Measurements from ENCODE around the gene TRPC4. TPM values are rescaled to one million over a fixed set of nuclear protein-coding genes. Genes with fewer than 3 reads are reported as not detected.

The TRPC4 gene
- total RNA-seq, 1 experiment from 2014 or later: 0.26 TPM

DNA sequence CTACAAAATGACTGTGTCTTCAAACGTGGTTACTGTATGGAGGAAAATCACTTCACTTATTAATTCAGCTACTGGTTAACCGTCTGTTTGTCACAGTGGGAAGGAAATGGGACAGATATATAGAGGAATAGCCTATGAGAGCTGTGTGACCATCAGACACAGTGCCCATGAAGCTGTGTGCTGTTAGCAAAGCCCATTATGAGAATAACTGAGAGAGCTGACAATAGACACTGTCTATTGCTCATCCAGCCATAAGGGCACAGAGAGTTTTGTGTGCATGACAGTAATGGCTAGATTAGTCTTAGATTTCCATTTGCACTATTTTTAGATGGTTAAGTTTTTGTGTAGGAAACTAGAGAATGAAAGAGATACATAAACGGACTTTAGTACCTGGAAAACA, 206.9 kb downstream of the TRPC4 start:
- DNase-seq (ENCODE audit: low read depth): no peak

DNA sequence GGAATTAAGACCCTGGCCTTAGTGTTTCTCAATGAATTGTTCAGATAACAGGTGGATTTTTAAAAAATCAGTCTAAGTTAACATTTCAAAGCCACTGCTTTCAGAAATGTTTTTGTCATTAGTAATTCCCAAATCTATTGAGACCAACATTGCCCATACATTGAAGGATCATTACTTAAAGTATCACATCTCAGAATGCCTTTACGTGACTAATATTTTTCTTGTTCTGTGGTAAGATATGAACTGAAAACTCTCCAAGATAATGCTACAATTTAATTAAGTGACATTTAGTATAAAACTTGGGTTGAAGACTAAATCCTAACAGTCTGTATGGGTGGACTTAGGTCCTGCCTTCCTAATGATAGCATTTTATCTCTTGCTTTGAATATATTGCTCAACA, 211.6 kb downstream of the TRPC4 start:
- no peak for DNase-seq (ENCODE audit: low read depth)

DNA sequence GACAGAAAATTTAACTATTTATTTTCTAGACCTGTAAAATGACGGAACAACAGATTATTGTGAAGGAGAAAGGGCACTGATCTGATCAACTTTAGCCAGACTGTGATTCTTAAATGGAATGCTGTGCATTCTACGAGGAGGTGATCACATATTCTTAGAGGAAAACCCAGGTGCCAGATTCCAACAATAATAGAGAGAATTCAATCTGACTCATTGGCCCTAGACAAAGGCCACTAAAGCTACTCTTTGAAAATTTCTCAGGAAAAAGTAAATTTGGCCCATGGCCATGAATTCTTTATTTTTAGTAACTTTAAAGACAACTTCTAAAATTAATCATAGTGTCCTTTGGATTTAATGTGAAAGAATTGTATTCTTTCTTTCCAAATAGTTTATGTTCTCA, 212.4 kb downstream of the TRPC4 start:
- DNase-seq (ENCODE audit: low read depth): peak; percentile 82

DNA sequence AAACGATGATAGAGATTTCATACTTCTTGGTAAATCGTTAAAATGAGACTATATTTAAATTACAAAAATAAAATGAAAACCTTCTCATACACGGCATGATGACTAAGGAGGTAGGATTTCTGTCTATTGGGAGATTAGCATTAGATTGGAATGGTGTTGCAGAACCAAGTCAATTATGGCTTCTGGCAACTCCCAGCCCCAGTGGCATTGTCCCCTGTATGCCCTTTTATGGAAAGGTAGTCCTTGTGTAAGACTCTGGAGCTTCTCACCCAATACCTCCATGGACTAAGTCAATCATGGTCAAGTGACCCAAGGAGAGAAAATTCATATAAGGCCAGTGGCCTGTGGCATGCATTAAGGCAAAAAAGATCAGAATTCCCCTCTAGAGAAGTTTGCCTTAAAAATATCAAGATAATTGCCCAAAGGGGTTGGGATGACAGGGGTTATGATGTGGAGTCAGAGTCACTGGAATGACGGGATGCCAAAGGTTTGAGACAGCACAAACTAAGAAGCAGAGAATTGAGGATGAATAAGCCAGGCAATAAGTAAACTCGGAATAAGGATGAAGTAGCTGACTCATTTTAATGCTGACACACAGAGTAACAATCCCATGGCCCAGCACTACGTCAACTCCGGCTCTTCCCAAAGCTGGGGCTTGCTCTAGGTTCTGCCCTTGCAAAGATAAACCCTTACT, 213.2 kb downstream of the TRPC4 start:
- DNase-seq (ENCODE audit: low read depth): peak; percentile 98

DNA sequence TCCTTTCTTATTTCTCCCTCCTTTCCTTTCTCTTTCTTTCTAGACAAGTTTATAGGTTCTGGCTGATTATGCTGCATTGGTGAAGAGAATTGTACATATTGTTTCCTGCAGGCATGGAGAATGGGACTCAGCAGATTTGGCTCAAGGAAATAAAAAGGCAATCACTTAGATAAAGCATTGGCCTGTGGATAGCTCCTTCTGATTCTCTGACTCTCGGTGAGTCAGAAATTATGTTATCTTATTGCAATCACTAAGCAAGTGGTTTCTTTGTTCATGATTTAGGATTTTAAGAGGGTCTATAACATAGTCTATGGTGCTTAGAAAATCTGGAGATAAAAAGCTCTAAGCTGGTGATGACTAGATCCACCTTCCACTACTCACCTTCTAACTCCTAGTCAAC, 217.0 kb downstream of the TRPC4 start:
- peak; percentile 1 for DNase-seq (ENCODE audit: low read depth)

DNA sequence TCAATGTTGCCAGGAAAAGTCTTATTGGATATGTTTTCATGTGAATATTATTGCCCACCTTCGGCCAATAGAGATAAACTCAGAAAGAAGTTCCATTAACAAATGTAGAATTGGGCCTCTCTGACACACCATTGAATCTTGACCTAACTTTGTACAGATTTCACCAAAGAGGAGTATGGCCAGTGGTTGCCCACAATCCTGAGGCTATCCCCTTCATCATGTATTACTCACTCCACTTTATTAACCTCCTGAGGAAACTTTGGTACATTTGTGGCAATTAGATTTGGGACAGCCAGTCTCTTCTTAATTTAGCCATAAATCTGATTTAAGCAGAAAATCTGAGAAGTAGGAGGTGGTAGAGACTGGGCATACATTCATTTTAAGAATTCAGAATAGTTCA, 217.7 kb downstream of the TRPC4 start:
- peak; percentile 10 for DNase-seq (ENCODE audit: low read depth)

DNA sequence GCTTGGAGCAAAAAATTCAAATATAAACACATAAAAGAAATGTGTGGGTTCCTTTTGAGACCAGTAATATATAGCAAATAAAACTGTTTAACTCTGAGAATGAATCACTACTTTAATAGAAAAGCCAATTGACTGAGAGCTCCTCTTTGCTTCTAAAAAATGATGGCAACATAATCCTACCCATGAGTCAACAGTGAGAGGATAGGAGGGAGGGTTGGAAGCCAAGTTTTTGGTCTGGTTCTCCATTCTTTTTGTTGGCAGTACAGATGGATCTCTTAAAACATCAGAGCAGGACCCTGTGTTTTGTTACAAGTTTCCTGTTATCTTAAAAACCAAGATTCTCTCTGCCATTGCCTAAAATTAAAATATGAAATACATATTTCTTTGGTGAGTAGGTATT, 221.0 kb downstream of the TRPC4 start:
- DNase-seq (ENCODE audit: low read depth): peak; percentile 10

DNA sequence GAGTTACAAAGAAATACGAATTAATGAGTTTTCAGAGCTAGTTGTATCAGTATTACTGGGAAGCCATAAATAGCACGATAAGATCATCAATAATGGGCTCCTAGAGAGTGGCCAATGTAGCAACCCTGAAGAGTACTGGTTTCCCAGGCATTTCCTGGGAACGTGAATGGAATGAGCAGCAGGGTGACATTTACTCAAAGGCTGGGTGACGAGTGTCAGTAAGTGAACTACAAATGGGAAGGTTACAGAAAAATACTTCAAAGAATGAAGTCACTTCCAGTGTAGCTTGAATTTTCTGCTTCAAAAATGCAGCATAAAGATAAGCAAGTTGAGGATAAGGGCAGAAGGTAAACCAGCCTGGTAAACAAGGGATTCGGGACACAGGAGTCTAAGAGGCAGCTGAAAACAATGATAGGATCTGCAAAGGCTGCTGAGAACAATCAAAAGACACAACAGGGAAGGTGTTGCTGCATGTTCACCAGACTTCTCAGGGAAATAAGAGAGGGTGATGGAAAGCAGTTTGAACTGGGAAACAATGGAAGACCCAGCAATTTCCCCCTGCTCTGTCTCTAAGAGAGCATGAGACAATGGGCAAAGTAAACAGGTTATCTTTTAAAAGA, 222.4 kb downstream of the TRPC4 start:
- no peak for DNase-seq (ENCODE audit: low read depth)

DNA sequence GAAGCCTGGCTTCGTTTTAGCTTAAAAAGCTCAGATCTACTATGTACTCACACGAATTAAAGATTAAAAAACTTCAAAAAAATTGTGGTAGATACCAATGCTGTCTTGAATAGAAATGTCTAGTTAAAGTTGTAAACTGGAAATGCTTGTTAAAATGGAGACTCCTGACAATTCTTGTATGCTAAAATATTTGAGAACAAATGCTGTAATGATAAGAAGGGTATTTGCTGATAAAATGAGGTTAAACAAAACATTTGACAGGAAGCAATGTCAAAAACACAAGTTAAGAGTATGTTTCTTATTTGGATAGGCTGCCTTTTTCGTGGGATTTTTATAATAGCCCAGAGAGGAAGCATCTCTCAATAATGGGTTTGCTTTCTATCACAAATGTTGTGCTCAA, 223.0 kb downstream of the TRPC4 start:
- DNase-seq (ENCODE audit: low read depth): no peak

DNA sequence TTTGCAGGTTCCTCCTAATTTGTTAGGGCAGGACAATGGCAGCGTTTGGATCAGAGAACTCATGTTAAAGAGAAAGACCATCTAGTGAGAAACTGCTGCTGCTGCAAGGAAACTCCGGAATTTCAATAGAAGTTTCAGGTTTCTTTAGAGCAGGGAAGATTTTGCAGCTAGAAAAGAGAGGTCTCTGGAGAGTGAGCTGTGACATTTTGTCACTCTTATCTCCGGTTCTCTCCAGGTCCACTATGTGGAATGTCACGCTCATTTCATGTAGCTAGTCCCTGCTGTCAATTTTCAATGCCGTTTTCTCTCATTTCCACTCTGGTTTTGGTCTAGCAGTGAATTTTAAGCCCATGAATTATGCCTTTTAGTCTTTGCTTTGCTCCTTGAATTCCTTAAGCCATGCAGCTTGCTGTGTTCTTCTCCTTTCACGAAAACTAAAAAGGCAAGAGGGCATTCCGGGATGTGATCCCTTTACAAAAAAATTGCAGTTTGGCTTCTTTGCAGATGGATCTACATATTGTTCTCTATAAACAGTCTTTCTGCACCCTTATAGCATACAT, 224.3 kb downstream of the TRPC4 start:
- DNase-seq (ENCODE audit: low read depth): no peak

DNA sequence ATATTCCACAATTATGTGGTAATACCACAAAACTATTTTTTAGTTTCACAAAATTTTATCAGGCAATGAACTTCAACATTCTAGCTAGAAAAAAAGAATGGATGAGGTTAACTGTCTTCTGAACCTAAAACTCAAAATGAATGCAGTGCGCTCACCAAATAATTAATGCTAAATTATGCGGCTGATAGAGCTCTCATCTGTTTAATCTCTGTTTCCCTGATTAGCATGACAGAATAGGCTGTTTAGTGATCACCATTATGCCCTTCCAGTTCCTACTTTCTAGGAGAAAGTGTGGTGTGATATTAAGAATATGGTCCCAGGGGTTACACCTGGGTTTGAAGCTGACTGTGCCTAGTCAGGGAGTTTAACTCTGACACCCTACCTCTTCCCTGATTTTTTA, 228.2 kb downstream of the TRPC4 start:
- DNase-seq (ENCODE audit: low read depth): no peak

DNA sequence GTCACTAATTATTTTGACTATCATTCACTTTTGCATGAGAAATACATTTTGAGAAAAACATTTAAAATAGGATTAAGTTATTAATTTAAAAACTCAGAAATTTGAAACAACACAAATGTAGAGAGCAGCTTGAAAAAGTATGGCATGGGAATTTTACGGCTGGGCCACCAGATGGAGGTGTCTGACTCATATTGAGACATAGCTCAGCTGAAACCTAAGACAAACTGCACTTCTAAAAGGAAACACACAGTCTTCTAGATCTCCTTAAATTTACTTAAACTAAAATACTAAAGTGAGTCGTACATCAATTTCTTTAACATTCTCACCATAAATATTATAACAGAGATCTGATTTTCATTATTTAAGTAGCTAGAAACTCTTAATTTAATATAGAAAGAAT, 229.1 kb downstream of the TRPC4 start:
- peak; percentile 54 for DNase-seq (ENCODE audit: low read depth)

DNA sequence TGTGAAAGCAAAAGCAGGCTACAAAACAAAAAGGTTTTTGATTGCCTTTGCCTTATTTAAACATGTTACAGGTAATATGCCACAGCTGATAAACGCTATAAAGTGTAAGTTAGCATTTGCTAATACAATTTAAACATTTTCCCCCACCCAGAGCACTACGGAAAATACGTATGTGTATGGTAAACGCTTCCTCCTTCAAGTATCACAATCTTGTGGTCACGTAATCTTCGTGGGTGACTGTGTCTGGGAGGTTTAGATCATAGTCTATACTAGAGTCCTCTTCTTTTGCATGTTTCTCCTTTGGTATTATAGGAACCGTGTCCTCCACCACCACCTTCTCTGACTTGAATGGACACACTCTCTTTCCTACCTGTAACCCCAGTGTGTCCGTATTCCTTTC, 232.9 kb downstream of the TRPC4 start:
- no peak for DNase-seq (ENCODE audit: low read depth)

DNA sequence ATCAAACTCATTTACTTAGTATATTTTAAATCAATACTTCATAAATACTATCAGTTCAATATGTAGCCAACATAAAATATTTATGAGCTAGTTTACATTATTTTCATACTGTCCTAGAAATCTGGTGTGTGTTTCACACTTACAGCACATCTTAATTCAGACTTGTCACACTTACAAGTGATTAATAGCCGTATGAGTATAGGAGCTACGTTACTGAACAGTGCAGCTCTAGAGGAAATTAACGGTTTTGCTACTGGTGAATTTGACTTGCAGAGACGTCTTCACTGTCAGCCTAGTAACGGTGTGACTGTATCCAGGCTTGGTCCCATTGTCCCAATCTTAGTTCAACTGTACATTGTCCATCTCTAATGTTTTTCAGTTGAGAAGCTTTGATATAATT, 237.3 kb downstream of the TRPC4 start:
- DNase-seq (ENCODE audit: low read depth): no peak

DNA sequence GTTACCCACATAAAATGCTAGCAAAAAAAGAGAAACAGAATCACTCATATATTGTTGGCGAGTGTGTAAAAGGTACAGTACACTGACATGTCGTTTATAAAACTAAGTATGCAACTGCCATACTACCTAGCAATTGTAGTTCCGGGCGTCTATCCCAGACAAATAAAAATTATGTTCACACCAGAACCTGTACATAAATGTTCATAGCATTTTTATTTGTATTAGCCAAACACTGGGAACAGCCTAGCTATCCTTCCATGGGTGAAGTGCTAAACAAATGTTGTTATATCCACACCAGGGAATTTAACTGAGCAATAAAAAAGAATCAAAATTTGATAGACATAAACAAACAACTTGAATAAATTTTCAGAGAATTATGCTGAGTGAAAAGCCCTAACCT, 242.1 kb downstream of the TRPC4 start:
- DNase-seq (ENCODE audit: low read depth): no peak

DNA sequence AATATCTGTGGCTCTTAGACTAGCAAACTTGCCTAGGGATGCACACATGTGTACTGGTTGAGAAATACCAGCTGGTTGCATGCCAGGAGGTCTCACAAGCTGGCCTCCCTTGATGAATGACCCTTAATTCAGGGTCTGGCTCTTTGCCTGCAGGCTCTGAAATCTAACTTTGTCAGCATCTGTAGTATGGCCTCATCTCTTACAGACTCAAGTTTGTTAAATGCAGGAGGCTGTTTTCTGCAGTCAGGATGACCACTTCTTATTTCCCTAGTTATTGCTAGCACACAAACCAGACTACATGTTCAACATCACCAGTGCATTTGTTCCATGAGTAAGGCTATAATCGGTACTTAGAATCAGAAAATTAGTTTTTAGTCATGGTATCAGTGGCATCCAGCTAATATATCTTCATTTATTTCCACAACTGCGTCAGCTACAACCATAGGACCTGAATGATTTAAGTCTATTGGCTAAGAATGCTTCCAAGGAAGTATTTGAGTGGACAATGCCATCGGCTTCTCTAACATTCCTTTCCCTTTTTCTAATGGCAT, 247.7 kb downstream of the TRPC4 start:
- no peak for DNase-seq (ENCODE audit: low read depth)

DNA sequence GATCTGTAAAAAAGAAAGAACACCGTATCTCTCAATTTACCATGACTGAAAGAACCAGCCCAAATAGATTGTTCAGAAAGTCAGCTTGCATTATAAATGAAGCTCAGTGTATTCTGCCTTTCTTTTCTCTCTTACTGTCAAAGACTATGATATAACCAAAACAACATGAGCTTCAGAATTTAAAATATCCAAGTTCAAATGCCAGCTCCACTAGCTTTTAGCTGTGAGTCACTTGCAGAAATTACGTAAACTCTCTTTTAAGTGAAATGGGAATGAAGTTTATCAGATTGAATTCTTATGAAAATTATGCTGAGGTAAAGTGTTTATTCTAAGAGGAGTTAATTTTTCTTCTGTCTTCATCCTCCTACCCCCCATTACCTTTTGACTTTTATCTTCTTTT, 251.0 kb downstream of the TRPC4 start:
- DNase-seq (ENCODE audit: low read depth): no peak

DNA sequence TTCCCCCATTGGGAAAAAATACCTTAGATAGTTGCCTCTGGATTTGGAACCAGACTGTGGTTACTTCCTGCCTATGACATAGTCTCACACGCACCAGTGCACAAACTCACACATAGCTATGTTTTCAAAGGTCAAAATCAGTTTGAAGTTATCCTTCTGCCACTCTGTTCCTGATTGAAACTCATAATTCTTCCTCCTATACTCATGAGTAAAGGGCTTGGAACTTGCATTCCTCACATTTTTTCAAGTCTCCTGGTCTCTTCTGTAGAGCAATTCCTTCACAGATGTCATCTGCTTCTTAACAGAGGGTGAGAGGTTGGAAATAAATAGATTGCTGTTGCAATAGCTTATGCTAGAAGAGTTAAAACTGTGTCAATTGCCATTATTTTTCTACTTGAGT, 252.4 kb downstream of the TRPC4 start:
- DNase-seq (ENCODE audit: low read depth): peak; percentile 85

DNA sequence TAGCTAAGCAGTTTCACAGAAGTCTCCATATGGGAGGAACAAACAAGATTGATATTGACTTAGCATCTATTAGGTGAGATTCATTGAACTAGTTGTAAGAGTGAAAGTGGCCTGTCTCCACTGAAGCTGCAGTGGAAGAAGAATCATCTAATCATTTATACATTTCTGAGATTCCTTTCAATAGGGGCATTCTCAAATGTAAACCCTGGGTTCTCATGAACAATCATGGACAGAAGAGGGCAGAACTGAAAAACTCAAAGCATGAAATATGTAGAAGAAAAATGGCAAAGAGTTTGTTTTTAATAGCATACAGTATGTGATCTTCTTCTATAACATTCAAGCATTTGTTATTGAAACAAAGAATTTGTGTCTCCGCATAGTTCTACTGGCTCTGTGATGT, 253.4 kb downstream of the TRPC4 start:
- no peak for DNase-seq (ENCODE audit: low read depth)

DNA sequence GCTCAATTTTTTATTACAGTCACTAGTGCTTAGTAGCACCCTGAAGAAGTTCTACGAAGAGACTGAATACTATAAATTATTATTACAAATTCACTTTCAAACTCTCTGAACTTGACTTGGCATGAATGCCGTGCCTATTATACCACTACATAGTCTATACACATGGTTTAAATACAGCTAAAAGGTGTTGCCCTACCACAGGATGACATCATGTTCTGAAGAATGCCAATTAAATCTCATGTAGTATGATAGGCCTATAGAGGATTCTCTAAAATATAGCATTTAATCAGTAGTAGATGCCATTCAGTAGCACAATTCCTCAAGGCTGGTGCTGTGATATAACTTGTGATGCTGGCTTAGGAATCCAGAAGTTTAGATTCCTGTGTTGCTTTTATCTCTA, 254.3 kb downstream of the TRPC4 start:
- no peak for DNase-seq (ENCODE audit: low read depth)

DNA sequence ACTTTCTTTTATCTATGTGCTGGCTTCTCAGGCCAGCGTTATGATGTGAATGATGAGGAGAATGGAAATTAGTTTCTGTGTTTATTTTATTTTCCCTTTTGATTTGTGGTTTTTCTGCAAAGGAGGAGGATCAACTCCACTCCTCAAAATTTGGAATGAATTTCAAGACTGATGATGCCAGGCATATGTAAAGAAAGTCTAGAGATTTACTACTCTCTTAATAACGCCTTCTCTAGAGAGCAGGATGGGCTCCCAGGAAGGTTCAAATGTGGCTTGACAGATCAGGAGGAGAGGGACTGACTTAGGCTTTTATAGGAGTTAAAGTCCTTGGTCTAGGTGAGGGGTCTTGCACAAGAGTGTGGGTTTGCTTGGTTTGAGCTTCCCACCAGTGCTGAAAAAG, 255.9 kb downstream of the TRPC4 start:
- no peak for DNase-seq (ENCODE audit: low read depth)

DNA sequence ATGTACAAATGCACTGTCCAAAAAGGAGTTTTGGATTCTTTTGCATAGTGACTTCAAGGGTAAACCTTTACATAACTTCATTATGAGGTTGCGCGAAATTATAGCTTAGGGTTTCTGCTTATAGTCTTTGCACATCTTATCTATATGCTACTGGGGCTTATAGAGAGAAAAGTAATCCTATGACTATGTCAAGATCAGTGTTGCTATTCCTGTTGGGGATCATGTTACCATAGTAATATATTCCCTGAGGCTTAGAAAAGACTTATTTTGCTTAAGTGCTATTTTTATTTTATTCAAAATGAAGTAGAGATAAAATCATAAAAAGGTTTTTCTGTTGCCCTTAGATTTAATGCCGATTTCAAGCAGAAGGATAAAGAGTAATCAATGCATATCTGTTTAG, 256.3 kb downstream of the TRPC4 start:
- no peak for DNase-seq (ENCODE audit: low read depth)
